ENCODE results near the gene RASAL1. TPM values are rescaled to one million over a fixed set of nuclear protein-coding genes. Genes with fewer than 3 reads are reported as not detected.

The RASAL1 gene
- total RNA-seq, 1 donor from 2014 or later, result 1.4 TPM

- H3K4me1 Mint-ChIP-seq, result no peaks in the 10 kb centered on the region
- Histone ChIP-seq H3K4me3 (peak within 1 kb of the TSS; percentile 87), H3K4me2 (peak within 1 kb of the TSS; percentile 93), H3K27me3 (peaks cover 91% of the 10 kb centered on the region), H3K4me1 (peaks cover 6% of the 10 kb centered on the region), H3K9me3 (ENCODE audit: low read depth) (no peaks in the 10 kb centered on the region), H3K79me2 (ENCODE audit: low read depth) (no peaks in the 10 kb centered on the region), H2AFZ (replicated peaks) (peak within 1 kb of the TSS; percentile 76), H4K20me1 (ENCODE audit: low read depth) (peaks cover 9% of the 10 kb centered on the region), H3K9ac (no peak within 1 kb of the TSS), H3F3A (ENCODE audit: low read depth) (peaks cover 10% of the 10 kb centered on the region), H3K36me3 (no peaks in the 10 kb centered on the region), H3K27ac (no peak within 1 kb of the TSS)
- peaks cover 32% of the 10 kb centered on the region for H3K27me3 Mint-ChIP-seq (ENCODE audit: insufficient read depth, low read depth)
- TF ChIP-seq EZH2 (IDR thresholded peaks at IDR 0.05) (peak; percentile 52), EZH2phosphoT487 (IDR thresholded peaks at IDR 0.05) (no peak)
- peak; percentile 60 for DNase-seq (ENCODE audit: low spot score)
- no peaks in the 10 kb centered on the region for H3K36me3 Mint-ChIP-seq
- H3K4me3 Mint-ChIP-seq, result peak within 1 kb of the TSS; percentile 82
- H3K27ac Mint-ChIP-seq, result no peak within 1 kb of the TSS
- no peaks in the 10 kb centered on the region for H3K9me3 Mint-ChIP-seq
Observed at GRCh38 chr12:113056631-113057488, 78.7 kb downstream of the RASAL1 start, which contains the start of gene DTX1. Gene DTX1 (plus strand): TSS chr12:113056730. CDS start chr12:113058193, 1,463 bp downstream.

GRCh38 chr12:113056381-113056630, 79.3 kb downstream of the RASAL1 start:
- Mint-ChIP-seq H3K27ac (no peak overlapping the region), H3K4me1 (no peaks in the 10 kb centered on the region), H3K36me3 (no peaks in the 10 kb centered on the region), H3K4me3 (peak overlapping the region; percentile 82), H3K9me3 (no peaks in the 10 kb centered on the region), H3K27me3 (ENCODE audit: insufficient read depth, low read depth) (peaks cover 27% of the 10 kb centered on the region)
- Histone ChIP-seq H2AFZ (replicated peaks) (peak overlapping the region; percentile 76), H3K9me3 (ENCODE audit: low read depth) (no peaks in the 10 kb centered on the region), H3K9ac (no peak overlapping the region), H3K79me2 (ENCODE audit: low read depth) (no peaks in the 10 kb centered on the region), H3K27ac (no peak overlapping the region), H3K36me3 (no peaks in the 10 kb centered on the region), H3K4me1 (peaks cover 6% of the 10 kb centered on the region), H3K4me2 (peak overlapping the region; percentile 93), H3K27me3 (peaks cover 92% of the 10 kb centered on the region), H3F3A (ENCODE audit: low read depth) (peaks cover 10% of the 10 kb centered on the region), H3K4me3 (peak overlapping the region; percentile 87), H4K20me1 (ENCODE audit: low read depth) (peaks cover 3% of the 10 kb centered on the region)
- TF ChIP-seq EZH2 (IDR thresholded peaks at IDR 0.05) (no peak), EZH2phosphoT487 (IDR thresholded peaks at IDR 0.05) (no peak), CTCF (IDR thresholded peaks at IDR 0.05) (no peak)
- no peak for DNase-seq (ENCODE audit: low spot score)

DNA sequence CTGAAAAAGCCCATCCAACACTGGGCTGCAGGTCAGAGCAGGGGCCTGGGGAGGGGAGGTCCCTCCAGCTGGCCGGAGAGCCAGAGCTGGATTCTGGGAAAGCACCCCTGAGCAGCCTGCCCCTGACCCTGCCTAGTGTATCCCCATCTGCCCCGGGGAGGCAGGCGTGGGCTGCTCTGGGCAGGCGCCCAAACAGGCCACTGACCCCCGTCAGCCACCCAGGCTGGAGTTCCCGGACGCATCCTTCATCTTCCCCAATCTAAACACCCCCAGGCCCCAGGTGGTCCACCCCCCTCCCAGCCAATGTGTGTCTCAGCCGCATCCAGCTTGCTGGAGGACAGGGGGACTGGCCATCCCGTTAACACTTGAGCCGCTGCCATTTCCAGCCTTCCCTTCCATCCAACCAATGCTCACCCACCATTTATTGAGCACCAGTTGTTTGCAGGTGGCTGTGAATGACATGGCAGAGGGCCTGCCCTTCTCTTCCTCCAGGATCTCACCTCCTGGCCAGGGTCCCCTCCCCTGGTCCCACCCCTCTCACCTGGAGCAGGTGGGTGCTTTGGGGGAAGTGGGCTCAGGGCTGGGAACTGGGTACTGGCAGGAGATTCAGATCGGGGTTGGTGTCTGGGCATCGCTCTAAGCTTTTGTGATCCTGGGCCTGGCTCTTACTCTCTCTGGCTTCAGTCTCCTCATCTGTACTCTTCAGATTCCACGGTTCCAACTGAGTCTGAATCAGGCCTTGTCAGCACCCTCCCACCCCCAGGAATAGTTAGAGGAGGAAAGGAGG, 79.8 kb downstream of the RASAL1 start:
- Histone ChIP-seq H3K27me3 (peaks cover 93% of the 10 kb centered on the region), H3K79me2 (ENCODE audit: low read depth) (no peaks in the 10 kb centered on the region), H3K9me3 (ENCODE audit: low read depth) (no peaks in the 10 kb centered on the region), H2AFZ (replicated peaks) (no peak overlapping the region), H4K20me1 (ENCODE audit: low read depth) (no peaks in the 10 kb centered on the region), H3K27ac (no peak overlapping the region), H3K4me1 (peaks cover 6% of the 10 kb centered on the region), H3K9ac (no peak overlapping the region), H3K4me3 (peak overlapping the region; percentile 87), H3K4me2 (peak overlapping the region; percentile 93), H3F3A (ENCODE audit: low read depth) (peaks cover 10% of the 10 kb centered on the region), H3K36me3 (no peaks in the 10 kb centered on the region)
- Mint-ChIP-seq H3K4me1 (no peaks in the 10 kb centered on the region), H3K36me3 (no peaks in the 10 kb centered on the region), H3K4me3 (peak overlapping the region; percentile 82), H3K27ac (no peak overlapping the region), H3K27me3 (ENCODE audit: insufficient read depth, low read depth) (peaks cover 30% of the 10 kb centered on the region), H3K9me3 (no peaks in the 10 kb centered on the region)
- TF ChIP-seq CTCF (IDR thresholded peaks at IDR 0.05) (no peak), EZH2phosphoT487 (IDR thresholded peaks at IDR 0.05) (no peak), EZH2 (IDR thresholded peaks at IDR 0.05) (no peak)
- DNase-seq (ENCODE audit: low spot score), result no peak
